Measurements from ENCODE around the gene NEK1. TPM values are rescaled to one million over a fixed set of nuclear protein-coding genes. Genes with fewer than 3 reads are reported as not detected.

The NEK1 gene
- total RNA-seq, 2 donors from 2014 or later, result 6.9 to 7.4 TPM

DNA sequence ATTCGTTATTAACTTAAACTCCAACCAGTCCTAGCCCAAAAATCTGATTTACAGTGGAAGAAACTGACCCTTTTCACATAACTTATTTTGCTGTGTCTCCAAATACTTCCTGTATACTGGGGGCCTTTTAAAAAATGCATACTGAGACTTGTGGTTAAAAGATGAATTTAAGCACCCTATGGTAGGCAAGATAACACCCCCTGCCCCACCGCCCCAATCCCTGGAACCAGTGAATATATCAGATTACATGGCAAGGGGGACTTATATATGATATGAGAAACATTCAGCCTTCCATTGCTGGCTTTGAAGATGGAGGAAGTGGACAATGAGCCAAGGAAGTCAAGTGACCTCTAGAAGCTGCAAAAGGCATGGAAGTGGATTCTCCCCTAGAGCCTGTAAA is 4.9 kb upstream of the NEK1 start:
- TF ChIP-seq, protein P1, sequence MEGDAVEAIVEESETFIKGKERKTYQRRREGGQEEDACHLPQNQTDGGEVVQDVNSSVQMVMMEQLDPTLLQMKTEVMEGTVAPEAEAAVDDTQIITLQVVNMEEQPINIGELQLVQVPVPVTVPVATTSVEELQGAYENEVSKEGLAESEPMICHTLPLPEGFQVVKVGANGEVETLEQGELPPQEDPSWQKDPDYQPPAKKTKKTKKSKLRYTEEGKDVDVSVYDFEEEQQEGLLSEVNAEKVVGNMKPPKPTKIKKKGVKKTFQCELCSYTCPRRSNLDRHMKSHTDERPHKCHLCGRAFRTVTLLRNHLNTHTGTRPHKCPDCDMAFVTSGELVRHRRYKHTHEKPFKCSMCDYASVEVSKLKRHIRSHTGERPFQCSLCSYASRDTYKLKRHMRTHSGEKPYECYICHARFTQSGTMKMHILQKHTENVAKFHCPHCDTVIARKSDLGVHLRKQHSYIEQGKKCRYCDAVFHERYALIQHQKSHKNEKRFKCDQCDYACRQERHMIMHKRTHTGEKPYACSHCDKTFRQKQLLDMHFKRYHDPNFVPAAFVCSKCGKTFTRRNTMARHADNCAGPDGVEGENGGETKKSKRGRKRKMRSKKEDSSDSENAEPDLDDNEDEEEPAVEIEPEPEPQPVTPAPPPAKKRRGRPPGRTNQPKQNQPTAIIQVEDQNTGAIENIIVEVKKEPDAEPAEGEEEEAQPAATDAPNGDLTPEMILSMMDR (IDR thresholded peaks at IDR 0.05), result no peak
- H3K9ac ChIP-seq (ENCODE audit: low read depth in 2 of 2, low read length in 2 of 2), result no peak overlapping the region
- H3K27ac ChIP-seq, result peak overlapping the region; percentile 37
- intact Hi-C loops (cut with DNase I), result loop anchor here (10.0 kb wide), 3 partner anchors 107 to 407 kb away; partner anchors contain the start of genes HPF1 and MFAP3L
- no peak overlapping the region for H3K4me3 ChIP-seq
- no peaks in the 10 kb centered on the region for H3K36me3 ChIP-seq
- no peak for DNase-seq
- no peaks in the 10 kb centered on the region for H3K4me1 ChIP-seq
- no peaks in the 10 kb centered on the region for H3K27me3 ChIP-seq
- no peaks in the 10 kb centered on the region for H3K9me3 ChIP-seq

DNA sequence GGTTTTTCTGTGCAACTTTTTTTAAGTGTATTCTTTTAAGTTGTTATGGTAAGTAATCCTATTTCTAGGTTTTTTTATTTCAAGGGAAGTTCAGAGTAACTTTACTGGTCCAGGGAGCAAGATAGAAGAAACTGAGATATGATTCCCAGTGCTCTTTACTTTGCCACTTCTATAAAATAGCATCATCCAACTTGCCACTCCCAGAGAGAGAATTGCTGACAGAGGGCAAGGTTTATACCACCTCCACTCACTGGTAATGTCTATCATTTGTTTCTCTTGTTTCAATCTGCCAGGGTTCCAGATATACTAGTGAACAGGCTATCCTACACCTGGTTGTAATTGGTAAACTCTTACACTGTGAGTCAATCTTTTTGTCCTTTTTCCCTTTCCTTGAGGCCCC is 4.5 kb upstream of the NEK1 start:
- Histone ChIP-seq H3K36me3 (no peaks in the 10 kb centered on the region), H3K27me3 (no peaks in the 10 kb centered on the region), H3K9ac (ENCODE audit: low read depth in 2 of 2, low read length in 2 of 2) (no peak overlapping the region), H3K4me3 (no peak overlapping the region), H3K4me1 (no peaks in the 10 kb centered on the region), H3K27ac (peak overlapping the region; percentile 37), H3K9me3 (no peaks in the 10 kb centered on the region)
- TF ChIP-seq, protein P1 (IDR thresholded peaks at IDR 0.05), result no peak
- DNase-seq, result peak; percentile 34
- intact Hi-C loops (cut with DNase I), result loop anchor here (10.0 kb wide), 3 partner anchors 108 to 408 kb away; partner anchors contain the start of genes HPF1 and MFAP3L

DNA sequence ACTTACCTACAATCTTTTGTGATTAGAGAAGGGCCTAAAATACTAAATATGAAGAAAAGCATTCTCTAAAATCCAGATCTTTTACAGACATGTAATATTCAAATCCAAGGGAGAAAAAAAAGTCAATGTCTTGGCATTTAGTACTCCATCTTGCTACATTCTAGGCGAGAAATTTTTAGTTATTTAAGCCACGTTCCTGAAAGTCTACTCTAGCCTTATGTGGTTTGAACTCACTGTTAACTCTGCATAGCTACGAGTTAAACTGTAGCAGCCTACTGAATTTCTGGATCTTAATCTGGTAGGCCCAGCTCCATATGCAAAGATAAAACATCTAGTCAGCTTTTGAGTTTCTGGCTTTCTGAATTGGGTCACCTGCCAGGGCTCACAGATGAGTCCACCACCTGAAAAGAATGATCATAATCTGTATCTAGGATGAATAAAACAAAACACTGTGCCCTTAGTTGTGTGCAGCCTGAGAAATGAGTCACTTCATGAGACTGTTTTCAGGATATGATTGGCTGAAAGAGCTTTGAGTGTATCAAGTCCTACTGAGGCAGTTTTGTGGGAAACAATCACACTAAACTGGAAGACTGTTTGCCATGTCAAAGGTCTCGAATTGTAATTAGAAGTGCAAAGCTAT is 3.2 kb upstream of the NEK1 start:
- H3K27me3 ChIP-seq, result no peaks in the 10 kb centered on the region
- H3K4me1 ChIP-seq, result no peaks in the 10 kb centered on the region
- TF ChIP-seq, protein P1 (IDR thresholded peaks at IDR 0.05), result no peak
- H3K9ac ChIP-seq (ENCODE audit: low read depth in 2 of 2, low read length in 2 of 2), result no peak overlapping the region
- no peaks in the 10 kb centered on the region for H3K36me3 ChIP-seq
- no peak for DNase-seq
- H3K4me3 ChIP-seq, result no peak overlapping the region
- no peaks in the 10 kb centered on the region for H3K9me3 ChIP-seq
- H3K27ac ChIP-seq, result no peak overlapping the region
- intact Hi-C loops (cut with DNase I), result loop anchor here (10.0 kb wide), 3 partner anchors 109 to 409 kb away; partner anchors contain the start of genes HPF1 and MFAP3L

DNA sequence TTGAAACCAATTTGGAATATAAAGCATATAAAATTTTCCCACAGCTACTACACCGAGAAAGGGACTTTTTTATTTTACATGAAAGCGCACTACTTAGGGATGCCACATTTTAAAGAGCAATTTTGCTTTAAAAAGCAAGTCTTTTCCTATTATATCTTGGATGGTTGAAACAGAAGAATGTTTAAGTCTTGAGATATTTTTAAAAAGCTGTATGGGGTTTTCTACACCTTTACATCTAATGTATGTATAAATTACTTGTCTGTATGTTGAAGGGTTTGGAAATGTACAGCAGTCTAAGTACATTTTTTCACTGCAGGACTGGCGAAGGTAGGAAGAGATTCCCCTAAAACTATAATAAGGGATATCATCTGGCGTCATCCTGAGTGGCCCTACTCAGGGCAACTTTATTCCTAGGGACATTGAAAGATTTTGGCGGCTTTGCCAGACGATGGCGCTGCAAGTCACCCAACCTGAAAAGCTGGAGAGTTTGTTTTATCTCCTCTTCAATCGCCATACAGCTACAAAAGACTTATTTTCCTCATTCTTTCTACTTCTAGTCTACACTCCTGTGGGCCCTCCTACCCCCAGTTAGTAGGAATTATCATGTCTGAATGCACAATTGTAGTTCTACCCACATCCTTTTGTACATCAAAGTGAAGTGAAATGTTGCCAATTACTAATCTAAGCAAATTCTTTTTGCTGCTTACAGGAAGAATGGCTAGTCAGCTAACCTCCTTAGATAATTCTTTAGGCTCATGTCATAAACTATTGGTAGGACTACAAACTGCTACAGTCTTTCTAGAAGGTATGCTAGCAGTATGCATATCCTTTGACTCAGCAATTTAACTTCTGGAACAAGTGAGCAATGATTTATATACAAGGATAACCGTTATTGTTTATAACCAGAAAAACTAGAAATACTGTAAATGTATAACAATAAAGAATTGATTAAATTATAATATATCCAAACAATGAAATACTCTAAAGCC is 782 bp upstream of the NEK1 start:
- no peaks in the 10 kb centered on the region for H3K9me3 ChIP-seq
- no peaks in the 10 kb centered on the region for H3K27me3 ChIP-seq
- peak overlapping the region; percentile 61 for H3K4me3 ChIP-seq
- intact Hi-C loops (cut with DNase I), result loop anchor here (10.0 kb wide), 3 partner anchors 112 to 412 kb away; partner anchors contain the start of genes HPF1 and MFAP3L
- TF ChIP-seq, protein P1 (IDR thresholded peaks at IDR 0.05), result peak; percentile 50
- peak overlapping the region; percentile 91 for H3K27ac ChIP-seq
- no peaks in the 10 kb centered on the region for H3K4me1 ChIP-seq
- peak; percentile 91 for DNase-seq
- H3K36me3 ChIP-seq, result no peaks in the 10 kb centered on the region
- H3K9ac ChIP-seq (ENCODE audit: low read depth in 2 of 2, low read length in 2 of 2), result peak overlapping the region in 1 of 2 donors; percentile 57

DNA sequence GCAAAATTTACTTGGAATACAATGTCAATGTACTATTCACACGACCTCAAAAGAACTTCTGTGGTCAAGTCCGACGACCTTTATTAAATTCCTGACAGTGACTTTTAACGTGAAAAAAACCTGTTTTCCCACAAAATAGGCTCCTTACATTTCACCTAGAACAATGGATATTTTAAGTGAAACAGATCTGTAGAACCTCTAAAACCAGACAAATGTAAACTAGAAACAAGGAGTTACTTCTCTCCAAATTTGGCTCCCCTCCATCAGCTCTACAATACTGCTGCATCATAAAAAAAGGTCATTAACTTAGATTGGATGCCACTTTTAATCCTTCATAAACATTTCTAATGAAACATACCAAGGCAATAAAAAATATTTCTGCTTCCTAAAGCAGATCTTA is 1.2 kb downstream of the NEK1 start:
- no peak overlapping the region for H3K27ac ChIP-seq
- TF ChIP-seq, protein P1 (IDR thresholded peaks at IDR 0.05), result no peak
- intact Hi-C loops (cut with DNase I), result loop anchor here (10.0 kb wide), 3 partner anchors 114 to 414 kb away; partner anchors contain the start of genes HPF1 and MFAP3L
- peak overlapping the region in 1 of 2 donors; percentile 97 for H3K9ac ChIP-seq (ENCODE audit: low read depth in 2 of 2, low read length in 2 of 2)
- DNase-seq, result no peak
- no peaks in the 10 kb centered on the region for H3K4me1 ChIP-seq
- H3K9me3 ChIP-seq, result no peaks in the 10 kb centered on the region
- no peaks in the 10 kb centered on the region for H3K27me3 ChIP-seq
- no peak overlapping the region for H3K4me3 ChIP-seq
- no peaks in the 10 kb centered on the region for H3K36me3 ChIP-seq
